Aorta (tissue), 5 donors: ENCODE measurements around the gene TADA2B. TPM values are rescaled to one million over a fixed set of nuclear protein-coding genes. Genes with fewer than 3 reads are reported as not detected.
"Not testable (repeated sequence)": the region's sequence is repeated elsewhere in the genome, so short reads cannot be mapped to it uniquely, and the experiment has no call there.

Source experiments
- ATAC-seq: fragments of 200-7000 bp; cut with Tn5 transposase; one replicate; pipeline ENCODE4 v1.9.1; 2022; ENCODE audit warnings: moderate library complexity; ENCODE audit not compliant: low FRiP score
- DNase-seq, 2 donors: peaks; one replicate each; pipeline ENCODE4 v3.0.0-alpha.2; 2020
- H3K27ac ChIP-seq, 2 donors: one replicate each; pipeline ENCODE4 v1.5.1; 2013; ENCODE audit warnings: low read length in 2 of 2, mild to moderate bottlenecking in 2 of 2, moderate library complexity in 2 of 2, control low read depth in 1 of 2, inconsistent platforms in 1 of 2, low read depth in 1 of 2
- H3K27me3 ChIP-seq, 2 donors: one replicate each; pipeline ENCODE4 v1.6.1; 2013; ENCODE audit warnings: control low read depth in 1 of 2, low read length in 1 of 2, mild to moderate bottlenecking in 1 of 2, moderate library complexity in 1 of 2; ENCODE audit not compliant: insufficient read depth in 2 of 2, control insufficient read depth in 1 of 2
- H3K36me3 ChIP-seq, 2 donors: one replicate each; pipeline ENCODE4 v1.6.1; 2013; ENCODE audit warnings: control low read depth in 1 of 2, low read length in 1 of 2, mild to moderate bottlenecking in 1 of 2; ENCODE audit not compliant: insufficient read depth in 2 of 2, control insufficient read depth in 1 of 2
- H3K4me1 ChIP-seq, 2 donors: one replicate each; pipeline ENCODE4 v1.6.1; 2013; ENCODE audit warnings: low read length in 2 of 2, control low read depth in 1 of 2, mild to moderate bottlenecking in 1 of 2, moderate library complexity in 1 of 2; ENCODE audit not compliant: insufficient read depth in 2 of 2, control insufficient read depth in 1 of 2
- H3K4me3 ChIP-seq, 2 donors: one replicate each; pipeline ENCODE4 v1.5.1; 2013; ENCODE audit warnings: low read length in 2 of 2, control low read depth in 1 of 2, mild to moderate bottlenecking in 1 of 2
- H3K9me3 ChIP-seq: one replicate; pipeline ENCODE4 v1.6.1; 2013; ENCODE audit warnings: mild to moderate bottlenecking, low read length; ENCODE audit not compliant: control insufficient read depth
- WGBS, 2 donors: extraction: QIAGEN DNeasy Blood & Tissue Kit; methylation state at CpG; one replicate each; pipeline ENCODE4 v1.1.7; 2013; 5-methylcytosine and 5-hydroxymethylcytosine counted together
- intact Hi-C, 2 donors: fragments of 100-400 bp; cut with DNase I; formaldehyde crosslinking; loops; one replicate each; pipeline versions ENCODE4 v1.14.2 to v1.15.0; 2022
- polyA plus RNA-seq, 2 donors: library from polyadenylated mRNA; stranded (reverse); fragments of 200-250 nt; gene quantifications; one replicate each; pipeline ENCODE4 v1.2.3, GENCODE V29; 2013
- total RNA-seq, 2 donors: library from RNA; stranded (reverse); fragmentation: NEBNext Ultra II Directional; extraction: Animal tissue kit (Norgen Biotek cat#: 25700); gene quantifications; one replicate each; pipeline ENCODE4 v1.2.1, GENCODE V29; 2021
- donor health status: healthy with polysubstance abuse.
- donor health status: Bipolar disorder and iron deficiency.
- donor health status: DM: no; HTN: no; CAD: no.
- donor health status: DM: no; HTN: no; CAD: no.
- donor health status: DM: yes; HTN: yes; CAD: no.

TADA2B gene
- total and polyA plus RNA-seq, 4 donors, result 6.5 to 19.2 (median 13.3) TPM

DNA sequence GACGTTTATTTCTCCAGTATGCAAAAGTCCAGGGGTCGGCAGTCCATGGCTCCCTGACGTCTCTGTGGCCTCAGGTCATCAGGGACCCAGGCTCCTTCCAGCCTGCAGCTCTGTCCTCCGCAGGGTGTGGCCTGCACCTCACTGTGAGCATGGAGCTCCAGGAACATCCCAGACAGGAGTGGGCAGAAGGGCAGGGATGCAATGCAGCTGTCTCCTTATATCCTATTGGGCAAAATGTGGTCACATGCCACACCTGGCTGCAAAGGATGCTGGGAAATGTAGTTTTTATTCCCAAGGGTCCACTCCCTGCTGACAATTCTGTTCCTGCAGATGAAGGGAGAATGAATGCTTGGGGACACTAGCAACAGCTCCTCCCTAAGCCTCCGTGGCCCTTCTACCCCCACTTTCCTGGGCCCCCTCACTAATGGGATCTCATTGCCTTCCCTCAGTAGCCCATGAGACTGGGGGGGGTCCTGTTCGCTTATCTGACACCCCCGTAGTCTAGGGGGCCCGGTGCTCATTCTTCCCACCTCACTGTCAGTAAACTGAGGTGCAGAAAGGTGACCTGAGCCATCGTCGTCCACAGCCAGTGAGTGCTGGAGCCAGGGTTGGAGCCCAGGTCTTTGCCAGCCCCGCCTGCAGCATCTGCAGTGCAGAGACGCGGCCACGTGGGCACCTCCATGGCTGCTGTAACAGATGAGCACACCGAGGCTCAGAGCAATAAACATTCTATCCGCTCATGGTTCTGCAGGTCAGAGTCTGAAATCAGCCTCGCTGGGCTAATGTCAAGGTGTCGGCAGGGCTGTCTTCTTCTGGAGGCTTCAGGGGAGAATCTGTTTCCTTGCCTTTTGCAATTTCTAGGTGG is 30.6 kb downstream of the TADA2B start:
- H3K4me3 ChIP-seq, result no peak overlapping the region
- no peak for ATAC-seq
- intact Hi-C loops, result loop anchor here in 1 of 2 donors (5.0 to 10.0 kb wide), 2 partner anchors 101 to 349 kb away; no protein-coding TSS in a partner anchor
- H3K9me3 ChIP-seq, result no peaks in the 10 kb centered on the region
- H3K36me3 ChIP-seq, result no peaks in the 10 kb centered on the region
- WGBS, 2 donors, result 78% methylated on average over 18 of the region's 18 CpGs
- H3K4me1 ChIP-seq, result no peaks in the 10 kb centered on the region
- no peak for DNase-seq
- no peaks in the 10 kb centered on the region for H3K27me3 ChIP-seq
- no peak overlapping the region for H3K27ac ChIP-seq

DNA sequence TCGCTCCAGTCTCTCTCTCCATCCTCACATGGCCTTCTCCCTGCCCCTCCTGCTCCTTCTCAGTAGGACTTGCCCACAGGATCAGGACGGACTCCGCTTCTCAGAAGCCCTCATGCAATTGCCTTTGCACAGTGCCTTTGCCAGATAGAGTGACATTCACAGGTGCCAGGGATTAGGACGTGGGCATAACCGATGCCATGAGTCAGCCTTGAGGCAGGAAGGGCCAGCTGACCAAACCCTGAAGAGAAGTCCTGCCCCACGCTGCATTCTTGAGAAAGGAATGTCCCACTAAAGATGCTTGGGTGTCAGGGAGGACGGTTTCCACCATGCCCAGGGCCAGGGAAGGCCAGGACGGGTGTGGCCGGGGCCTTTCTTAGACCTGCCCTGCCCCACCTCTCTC is 31.3 kb downstream of the TADA2B start:
- no peak for DNase-seq
- no peak for ATAC-seq
- WGBS, 2 donors, result 72 to 79% methylated on average over 9 of the region's 9 CpGs
- no peaks in the 10 kb centered on the region for H3K27me3 ChIP-seq
- H3K27ac ChIP-seq, result no peak overlapping the region
- intact Hi-C loops, result loop anchor here in 1 of 2 donors (5.0 to 10.0 kb wide), 2 partner anchors 102 to 350 kb away; no protein-coding TSS in a partner anchor
- H3K9me3 ChIP-seq, result no peaks in the 10 kb centered on the region
- H3K36me3 ChIP-seq, result no peaks in the 10 kb centered on the region
- no peaks in the 10 kb centered on the region for H3K4me1 ChIP-seq
- no peak overlapping the region for H3K4me3 ChIP-seq

DNA sequence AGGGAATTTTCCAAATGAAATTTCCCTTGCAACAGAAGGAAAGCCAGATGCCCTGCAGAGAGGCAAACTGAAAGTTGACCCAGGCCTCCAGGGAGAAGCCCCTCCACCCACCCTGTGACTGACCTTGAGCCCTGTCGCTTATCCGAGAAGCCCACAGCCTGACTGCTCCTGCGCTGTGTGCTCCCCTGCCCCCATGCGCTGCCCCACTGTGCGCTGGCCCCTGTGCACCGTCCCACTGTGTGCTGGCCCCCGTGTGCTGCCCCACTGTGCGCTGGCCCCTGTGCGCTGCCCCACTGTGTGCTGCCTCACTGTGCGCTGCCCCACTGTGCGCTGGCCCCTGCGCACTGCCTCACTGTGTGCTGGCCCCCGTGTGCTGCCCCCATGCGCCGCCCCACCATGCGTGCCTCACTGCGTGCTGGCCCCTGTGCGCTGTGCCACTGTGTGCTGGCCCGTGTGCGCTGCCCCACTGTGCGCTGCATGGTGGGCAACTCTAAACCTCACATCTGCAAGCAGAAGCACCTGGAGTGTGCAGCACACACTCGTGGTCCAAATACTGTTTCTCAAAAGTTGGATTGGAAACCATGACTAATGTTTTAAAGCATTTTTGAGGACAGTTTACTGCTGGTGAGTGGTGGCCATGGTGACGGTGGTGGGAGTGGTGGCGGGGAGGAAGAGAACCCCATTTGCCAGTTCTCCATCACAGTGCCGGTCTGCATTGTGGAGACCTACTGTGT is 33.0 kb downstream of the TADA2B start:
- ATAC-seq (peak; percentile 20), DNase-seq (no peak)
- intact Hi-C loops, result loop anchor here in 1 of 2 donors (10.0 kb wide), 1 partner anchor 351 kb away; no protein-coding TSS in a partner anchor
- 83 to 84% methylated on average over 24 to 25 of the region's 25 CpGs for WGBS, 2 donors
- Histone ChIP-seq H3K27me3 (no peaks in the 10 kb centered on the region), H3K9me3 (no peaks in the 10 kb centered on the region), H3K27ac (no peak overlapping the region), H3K4me3 (no peak overlapping the region), H3K4me1 (no peaks in the 10 kb centered on the region), H3K36me3 (no peaks in the 10 kb centered on the region)

DNA sequence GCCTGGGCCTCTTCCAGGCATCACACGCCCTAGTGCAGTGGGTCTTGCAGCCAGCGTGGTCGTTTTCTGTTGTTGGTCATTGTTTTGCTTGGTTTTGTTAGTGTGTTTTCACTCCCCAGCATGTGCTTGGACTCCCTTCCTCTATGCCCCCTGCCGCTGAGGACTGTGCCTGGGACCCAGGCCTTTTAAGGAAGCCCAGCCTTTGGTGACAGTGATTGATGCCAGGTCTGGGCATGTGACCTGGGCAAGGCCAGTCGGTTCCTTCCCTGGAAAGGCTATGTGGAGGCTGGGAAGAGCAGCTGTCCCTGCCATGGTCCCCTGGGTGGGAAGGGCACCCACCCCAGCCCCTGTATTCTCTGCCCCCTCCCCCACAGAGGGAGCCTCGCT is 33.5 kb downstream of the TADA2B start:
- H3K9me3 ChIP-seq, result no peaks in the 10 kb centered on the region
- no peak overlapping the region for H3K27ac ChIP-seq
- H3K27me3 ChIP-seq, result no peaks in the 10 kb centered on the region
- ATAC-seq (no peak), DNase-seq (no peak)
- no peaks in the 10 kb centered on the region for H3K36me3 ChIP-seq
- no peaks in the 10 kb centered on the region for H3K4me1 ChIP-seq
- no peak overlapping the region for H3K4me3 ChIP-seq
- intact Hi-C loops, result loop anchor here in 1 of 2 donors (10.0 kb wide), 1 partner anchor 352 kb away; no protein-coding TSS in a partner anchor
- 61 to 63% methylated on average over 6 of the region's 6 CpGs for WGBS, 2 donors

DNA sequence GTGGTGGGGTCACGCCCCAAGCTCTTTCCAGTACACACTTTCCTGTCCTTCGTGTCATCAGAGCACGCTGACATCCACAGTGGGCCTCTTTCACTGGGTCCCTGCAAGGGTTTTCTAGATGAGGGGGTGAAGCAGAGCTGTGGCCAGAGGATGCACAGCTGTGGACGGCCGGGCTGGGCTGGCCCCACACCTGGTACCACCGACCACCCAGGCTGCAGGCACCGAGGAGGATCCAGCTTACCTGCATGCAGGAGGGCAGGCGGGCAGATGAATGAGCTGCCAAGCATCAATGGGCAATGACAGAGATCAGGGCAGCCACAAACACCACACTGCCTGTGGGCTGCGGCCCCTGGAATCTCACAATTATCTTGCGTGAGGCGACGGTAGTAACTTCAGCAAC is 34.2 kb downstream of the TADA2B start:
- Histone ChIP-seq H3K4me1 (no peaks in the 10 kb centered on the region), H3K36me3 (no peaks in the 10 kb centered on the region), H3K27ac (no peak overlapping the region), H3K27me3 (no peaks in the 10 kb centered on the region), H3K4me3 (no peak overlapping the region), H3K9me3 (no peaks in the 10 kb centered on the region)
- intact Hi-C loops, result loop anchor here in 1 of 2 donors (10.0 kb wide), 1 partner anchor 353 kb away; no protein-coding TSS in a partner anchor
- 91 to 95% methylated on average over 12 of the region's 12 CpGs for whole genome bisulfite sequencing, 2 donors
- DNase-seq (no peak), ATAC-seq (no peak)

DNA sequence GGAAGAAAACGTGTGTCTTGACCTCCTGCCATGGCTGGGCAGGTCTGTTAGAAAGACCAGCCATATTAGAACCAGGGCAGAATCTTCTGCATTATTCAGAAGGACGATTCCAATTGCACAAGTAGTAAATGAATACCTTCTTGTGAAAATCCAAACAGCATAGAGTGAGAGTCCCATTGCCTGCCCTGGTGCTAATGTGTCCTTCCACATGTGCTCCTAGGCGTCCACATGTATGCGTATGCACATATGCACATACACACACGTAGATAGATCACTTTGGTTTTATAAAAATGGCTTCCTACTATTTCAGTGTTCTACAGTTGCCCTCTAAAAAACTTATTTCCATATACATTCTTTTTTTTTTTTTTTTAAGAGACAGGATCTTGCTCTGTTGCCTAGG is 34.9 kb downstream of the TADA2B start:
- ATAC-seq (no peak), DNase-seq (no peak)
- no peaks in the 10 kb centered on the region for H3K36me3 ChIP-seq
- no peak overlapping the region for H3K27ac ChIP-seq
- H3K9me3 ChIP-seq, result no peaks in the 10 kb centered on the region
- no peaks in the 10 kb centered on the region for H3K4me1 ChIP-seq
- intact Hi-C loops, result loop anchor here in 1 of 2 donors (10.0 kb wide), 1 partner anchor 353 kb away; no protein-coding TSS in a partner anchor
- no peak overlapping the region for H3K4me3 ChIP-seq
- 89 to 91% methylated on average over 5 of the region's 5 CpGs for WGBS, 2 donors
- H3K27me3 ChIP-seq, result no peaks in the 10 kb centered on the region

DNA sequence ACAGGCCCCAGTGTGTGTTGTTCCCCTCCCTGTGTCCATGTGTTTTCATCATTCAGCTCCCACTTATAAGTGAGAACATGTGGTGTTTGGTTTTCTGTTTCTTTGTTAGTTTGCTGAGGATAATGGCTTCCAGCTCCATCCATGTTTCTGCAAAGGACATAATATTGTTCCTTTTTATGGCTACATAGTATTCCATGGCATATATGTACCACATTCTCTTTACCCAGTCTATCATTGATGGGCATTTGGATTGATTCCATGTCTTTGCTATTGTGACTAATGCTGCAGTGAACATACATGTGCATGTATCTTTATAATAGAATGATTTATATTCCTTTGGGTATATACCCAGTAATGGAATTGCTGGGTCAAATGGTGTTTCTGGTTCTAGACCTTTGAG is 36.3 kb downstream of the TADA2B start:
- H3K36me3 ChIP-seq, DNase-seq, ATAC-seq, H3K9me3 ChIP-seq, H3K4me1 ChIP-seq, H3K27me3 ChIP-seq, H3K27ac ChIP-seq, H3K4me3 ChIP-seq: not testable (repeated sequence)
- intact Hi-C loops, result loop anchor here in 1 of 2 donors (10.0 kb wide), 1 partner anchor 355 kb away; no protein-coding TSS in a partner anchor

DNA sequence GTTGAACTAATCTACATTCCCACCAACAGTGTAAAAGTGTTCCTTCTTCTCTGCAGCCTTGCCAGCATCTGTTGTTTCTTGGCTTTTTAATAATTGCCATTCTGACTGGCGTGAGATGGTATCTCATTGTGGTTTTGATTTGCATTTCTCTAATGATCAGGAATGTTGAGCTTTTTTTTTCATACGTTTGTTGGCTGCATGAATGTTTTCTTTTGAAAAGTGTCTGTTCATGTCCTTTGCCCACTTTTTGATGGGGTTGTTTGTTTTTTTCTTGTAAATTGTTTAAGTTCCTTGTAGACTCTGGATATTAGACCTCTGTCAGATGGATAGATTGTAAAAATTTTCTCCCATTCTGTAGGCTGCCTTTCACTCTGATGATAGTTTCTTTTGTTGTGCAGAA is 36.7 kb downstream of the TADA2B start:
- not testable (repeated sequence) for H3K36me3 ChIP-seq, ATAC-seq, H3K27ac ChIP-seq, H3K9me3 ChIP-seq, H3K4me3 ChIP-seq, H3K27me3 ChIP-seq, H3K4me1 ChIP-seq, DNase-seq
- intact Hi-C loops, result loop anchor here in 1 of 2 donors (10.0 kb wide), 1 partner anchor 355 kb away; no protein-coding TSS in a partner anchor
- 69 to 84% methylated on average over 2 of the region's 2 CpGs for WGBS, 2 donors
